ENCODE results near the gene TLR7. TPM values are rescaled to one million over a fixed set of nuclear protein-coding genes. Genes with fewer than 3 reads are reported as not detected.

The TLR7 gene
- total and polyA plus RNA-seq, 9 of the 15 experiments (the other 6 are each of a cell fraction or from before 2014, with no cell fraction given): 0.04 to 0.13 (median 0.07) TPM; not detected in 6

- TF ChIP-seq CTBP1 (IDR thresholded peaks at IDR 0.05; ENCODE audit: borderline replicate concordance) (no peak), ZNF444 (CRISPR knock-in tag; IDR thresholded peaks at IDR 0.05) (no peak), HMG20B (CRISPR knock-in tag; IDR thresholded peaks at IDR 0.05) (no peak), DMBX1 (CRISPR knock-in tag; IDR thresholded peaks at IDR 0.05; ENCODE audit: borderline replicate concordance) (no peak), MNT (conservative IDR thresholded peaks at IDR 0.05) (no peak), ZBTB7A (IDR thresholded peaks at IDR 0.05; ENCODE audit: borderline replicate concordance, control insufficient read depth, low read depth, low read length) (no peak), ZNF699 (CRISPR knock-in tag; IDR thresholded peaks at IDR 0.05; ENCODE audit: insufficient replicate concordance) (no peak), YY1 (IDR thresholded peaks at IDR 0.05; ENCODE audit: borderline replicate concordance in 1 of 3, control insufficient read depth in 1 of 3, extremely low read depth in 1 of 3, insufficient read depth in 3 of 3, insufficient read length in 1 of 3, insufficient replicate concordance in 2 of 3, low read depth in 1 of 3, low read length in 2 of 3) (no peak)
- Histone ChIP-seq H3K27ac (ENCODE audit: extremely low read depth, low read depth, low read length) (no peak overlapping the region), H3K9me1 (ENCODE audit: control insufficient read depth, insufficient read depth, low read length) (no peaks in the 10 kb centered on the region), H2AFZ (ENCODE audit: low read depth, low read length) (no peak overlapping the region), H3K4me2 (ENCODE audit: insufficient read depth, low read length) (no peak overlapping the region), H3K27me3 (ENCODE audit: control insufficient read depth in 2 of 2, insufficient read depth in 2 of 2, low read length in 2 of 2) (peaks cover 0 to 9% of the 10 kb centered on the region in 2 experiments; a peak in 2 of 5 replicates), H3K79me2 (ENCODE audit: control insufficient read depth, insufficient read depth, low read length) (no peaks in the 10 kb centered on the region), H4K20me1 (replicated peaks; ENCODE audit: control insufficient read depth, insufficient read depth, low read length) (no peaks in the 10 kb centered on the region), H3K9me3 (replicated peaks; ENCODE audit: control insufficient read depth, insufficient read depth, low read depth, low read length) (no peaks in the 10 kb centered on the region), H3K36me3 (ENCODE audit: control insufficient read depth, insufficient read depth, low read length) (no peaks in the 10 kb centered on the region), H3K4me1 (replicated peaks in 1 of 2; ENCODE audit: control insufficient read depth in 2 of 2, insufficient read depth in 2 of 2, low read length in 2 of 2) (no peaks in the 10 kb centered on the region), H3K9ac (ENCODE audit: insufficient read depth in 1 of 2, low read depth in 2 of 2, low read length in 2 of 2) (no peak overlapping the region), H3K4me3 (no peak overlapping the region)
- no peak for ATAC-seq
- DNase-seq (ENCODE audit: extremely low read depth in 1 of 4, low spot score in 3 of 4): no peak
- WGBS (ENCODE audit: insufficient coverage, low coverage, missing lambda C conversion rate): 6% methylated on average over 5 of the region's 5 CpGs
- ChIA-PET POLR2A (interaction anchor here (0.6 kb wide), 1 partner anchor 115 kb away, joined by 4 read pairs; no protein-coding TSS in a partner anchor), CTCF (ENCODE audit: low intra/inter-chr PET ratio) (no interaction called here)
- FAIRE-seq: no peak
- in situ Hi-C loops (cut with MboI): loop anchor here (10.0 kb wide), 1 partner anchor 66 kb away; no protein-coding TSS in a partner anchor
- BruUV-seq (replicated peaks): no TSS peak
- intact Hi-C loops (cut with micrococcal nuclease): loop anchor here (5.0 kb wide), 1 partner anchor 63 kb away; no protein-coding TSS in a partner anchor
Observed at GRCh38 chrX:12890467-12890866, 23.6 kb downstream of the TLR7 start.
